M059J (cell line): ENCODE results near the gene NEB. TPM values are rescaled to one million over a fixed set of nuclear protein-coding genes. Genes with fewer than 3 reads are reported as not detected.
"Not testable (repeated sequence)": the region's sequence is repeated elsewhere in the genome, so short reads cannot be mapped to it uniquely, and the experiment has no call there.

Source experiments
- DNase-seq: peaks from one replicate; pipeline ENCODE4 v3.0.0-alpha.2; 2012; ENCODE audit warnings: low read depth
- total RNA-seq: library from RNA; depleted of rRNA; stranded (reverse); fragments of >200 nt; shearing (Covaris generic); gene quantifications from 2 replicates; pipeline ENCODE4 v1.2.3, GENCODE V29; 2014

The NEB gene
- total RNA-seq, 1 experiment from 2014 or later: not detected

DNA sequence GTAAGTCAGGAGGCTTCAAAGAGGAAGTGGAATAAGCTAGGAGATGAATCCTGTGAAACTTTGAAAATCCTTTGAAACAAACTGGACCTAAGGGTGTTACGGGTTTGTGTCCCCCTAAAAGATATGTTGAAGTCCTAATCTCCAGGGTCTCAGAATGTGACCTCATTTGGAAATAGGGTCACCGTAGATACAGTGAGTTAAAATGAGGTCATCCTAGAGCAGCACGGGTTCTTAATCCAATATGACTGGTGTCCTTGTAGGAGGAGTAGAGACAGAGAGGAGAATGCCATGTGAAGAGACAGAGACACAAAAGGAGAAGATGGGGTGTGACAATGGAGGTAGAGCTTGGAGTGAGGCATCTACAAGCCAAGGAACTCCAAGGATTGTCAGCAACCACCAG is 26.9 kb upstream of the NEB start:
- DNase-seq: no peak

DNA sequence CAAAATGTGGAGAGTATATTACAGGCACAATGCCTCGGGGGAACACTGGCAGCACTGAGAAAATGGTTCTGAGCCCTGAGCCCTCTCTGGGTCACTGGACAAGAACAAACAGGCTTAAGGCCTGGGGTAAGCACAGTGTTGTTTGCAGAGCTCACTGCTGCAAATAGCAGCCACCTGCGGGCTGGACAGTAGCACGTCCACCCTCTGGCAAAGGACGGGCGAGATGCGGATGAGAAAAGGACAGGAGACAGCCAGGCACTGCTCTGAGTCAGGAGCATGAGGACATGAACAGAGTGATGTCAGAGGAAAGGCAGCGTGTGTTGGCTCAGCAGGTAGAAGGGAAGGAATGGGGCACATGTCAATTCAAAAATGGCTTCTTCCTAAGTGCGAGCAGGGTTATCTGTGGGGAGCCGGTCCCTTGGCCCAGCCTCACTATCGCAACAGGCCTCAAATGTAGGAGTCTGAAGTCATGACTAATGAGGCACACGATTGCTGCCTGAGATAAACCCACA is 25.9 kb upstream of the NEB start:
- no peak for DNase-seq

DNA sequence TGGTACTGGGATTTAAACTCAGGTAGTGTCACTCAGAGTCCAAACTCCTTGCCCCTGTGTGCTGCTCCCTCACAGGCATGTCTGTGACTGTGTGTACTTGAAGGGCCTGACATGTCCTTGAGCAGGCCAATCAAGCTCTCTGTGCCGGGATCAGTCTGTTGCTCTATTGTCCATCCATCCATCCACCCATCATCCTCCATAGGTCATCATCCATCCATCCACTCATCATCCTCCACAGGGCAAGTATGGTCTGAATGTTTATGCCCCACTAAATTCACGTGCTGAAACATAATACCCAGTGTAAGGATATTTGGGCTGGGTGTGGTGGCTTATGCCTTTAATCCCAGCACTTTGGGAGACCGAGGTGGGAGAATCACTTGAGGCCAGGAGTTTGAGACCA is 24.5 kb upstream of the NEB start:
- DNase-seq: no peak

DNA sequence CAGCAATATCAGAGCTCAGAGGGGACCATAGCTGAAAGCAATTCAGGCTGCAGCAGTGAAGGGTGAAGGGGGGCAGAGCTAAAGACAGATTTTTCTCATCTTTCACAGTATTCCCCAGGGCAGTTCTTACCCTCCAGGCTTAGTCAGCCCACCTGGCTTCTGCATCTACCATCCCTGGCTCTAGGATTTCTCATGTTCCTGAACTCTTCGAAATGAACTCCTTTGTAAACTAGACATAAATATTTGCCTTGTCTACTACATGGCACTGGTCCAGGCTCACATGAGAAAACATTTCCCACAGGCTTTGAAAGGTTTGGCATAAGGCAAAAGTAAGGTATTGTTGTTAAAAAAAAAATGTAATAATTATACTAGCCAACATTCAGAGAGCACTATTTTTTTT is 23.6 kb upstream of the NEB start:
- DNase-seq: no peak

DNA sequence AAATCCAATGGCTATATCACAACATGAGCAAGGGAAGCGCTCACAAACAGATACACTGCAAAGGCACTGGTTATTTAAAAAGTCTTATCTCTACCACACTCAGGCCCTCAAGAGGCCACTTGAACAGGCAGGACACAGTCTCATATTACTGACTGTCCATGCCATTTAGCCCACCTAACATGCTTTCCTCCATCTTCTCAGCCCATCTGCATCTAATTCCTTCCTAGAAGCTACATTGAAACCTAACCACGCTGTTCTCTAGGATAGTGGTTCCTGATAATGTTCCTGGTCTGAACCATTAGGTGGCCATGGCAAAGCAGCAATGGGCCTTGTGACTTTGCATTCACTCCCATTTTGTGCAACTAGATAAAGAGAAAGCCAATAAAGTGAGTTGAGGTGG is 22.5 kb upstream of the NEB start:
- DNase-seq: no peak

DNA sequence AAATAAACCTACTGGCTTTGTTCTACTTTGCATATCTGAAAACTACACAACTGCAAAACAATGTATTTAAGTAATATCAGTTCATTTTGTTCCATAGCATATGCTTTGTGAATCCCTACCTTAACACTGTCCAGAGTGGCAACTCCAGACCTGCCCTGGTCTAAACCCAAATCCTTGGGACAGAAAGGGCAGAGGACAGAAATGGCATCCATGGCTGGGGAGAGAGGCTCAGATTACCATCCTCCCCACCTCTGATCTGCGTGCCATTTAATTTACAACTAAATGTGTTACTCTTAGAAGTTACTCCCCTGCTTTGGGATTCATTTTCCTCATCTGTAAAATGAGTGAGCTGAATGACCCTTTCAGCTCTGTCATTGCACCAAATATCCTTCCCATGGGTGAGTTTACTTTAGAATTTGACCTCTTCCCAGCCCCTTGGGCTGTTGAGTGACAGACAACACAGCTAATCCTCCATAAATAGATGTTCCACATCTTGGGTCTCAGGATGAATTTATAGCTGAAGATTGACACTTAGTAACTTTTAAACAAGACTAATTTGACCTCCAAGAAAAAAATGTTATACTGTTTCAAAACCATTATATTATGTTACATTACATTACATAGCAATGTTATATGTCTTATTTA is 20.1 kb upstream of the NEB start:
- DNase-seq: no peak

DNA sequence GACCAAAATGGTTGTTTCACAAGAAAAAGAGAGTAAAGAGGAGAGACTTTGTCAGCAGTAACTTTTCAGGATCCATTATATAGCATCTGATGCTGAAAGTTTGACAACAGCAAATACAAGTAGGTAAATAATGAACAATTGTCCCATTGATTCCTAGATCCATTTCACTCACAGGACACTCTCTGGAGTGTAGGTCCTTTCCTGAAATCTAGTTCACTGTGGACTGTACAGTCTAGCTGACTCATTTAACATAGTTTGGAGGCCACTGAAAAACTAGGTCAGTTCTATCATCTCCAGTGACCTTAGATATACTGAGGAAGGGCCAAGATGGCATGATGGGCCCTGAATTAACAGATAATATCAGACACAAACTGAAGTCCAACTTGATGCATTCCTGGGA is 19.3 kb upstream of the NEB start:
- DNase-seq: no peak

DNA sequence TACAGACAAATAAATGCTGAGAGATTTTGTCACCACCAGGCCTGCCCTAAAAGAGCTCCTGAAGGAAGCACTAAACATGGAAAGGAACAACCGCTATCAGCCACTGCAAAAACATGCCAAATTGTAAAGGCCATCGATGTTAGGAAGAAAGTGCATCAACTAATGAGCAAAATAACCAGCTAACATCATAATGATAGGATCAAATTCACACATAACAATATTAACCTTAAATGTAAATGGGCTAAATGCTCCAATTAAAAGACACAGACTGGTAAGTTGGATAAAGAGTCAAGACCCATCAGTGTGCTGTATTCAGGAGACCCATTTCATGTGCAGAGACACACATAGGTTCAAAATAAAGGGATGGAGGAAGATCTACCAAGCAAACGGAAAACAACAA is 11.0 kb upstream of the NEB start:
- DNase-seq: not testable (repeated sequence)

DNA sequence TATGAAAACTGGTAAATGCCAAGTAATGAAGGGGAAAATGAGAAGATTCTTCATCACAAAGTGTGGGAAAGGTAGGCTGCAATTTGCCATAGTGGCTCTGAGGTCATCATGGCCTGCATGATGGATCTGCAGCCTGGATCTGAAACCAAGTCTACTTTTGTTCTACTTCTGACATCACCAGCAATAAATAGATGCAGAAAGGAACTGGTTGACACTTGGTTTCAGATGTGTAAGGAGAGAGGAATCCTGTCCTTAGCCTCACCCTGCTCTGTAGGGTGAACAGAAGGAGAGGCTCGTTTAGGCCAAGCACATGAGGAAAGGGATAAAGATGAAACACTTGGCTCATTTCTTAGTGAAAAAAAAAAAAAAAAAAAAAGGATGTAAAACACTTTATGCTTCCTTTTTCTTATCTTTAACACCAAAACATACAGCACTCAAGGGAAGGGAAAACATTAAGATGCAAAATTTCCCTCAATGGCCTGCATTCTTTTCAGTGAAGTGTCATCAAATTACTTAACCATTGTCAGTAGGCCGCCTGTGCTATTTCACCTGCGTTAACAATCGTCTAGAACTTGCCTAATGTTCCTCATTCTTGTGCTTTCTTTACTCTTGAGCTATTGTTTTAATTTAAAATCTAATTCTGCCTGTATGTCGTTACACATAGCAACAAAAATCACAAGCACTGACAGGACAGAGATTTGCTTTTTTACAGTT is 3.9 kb downstream of the NEB start:
- no peak for DNase-seq

DNA sequence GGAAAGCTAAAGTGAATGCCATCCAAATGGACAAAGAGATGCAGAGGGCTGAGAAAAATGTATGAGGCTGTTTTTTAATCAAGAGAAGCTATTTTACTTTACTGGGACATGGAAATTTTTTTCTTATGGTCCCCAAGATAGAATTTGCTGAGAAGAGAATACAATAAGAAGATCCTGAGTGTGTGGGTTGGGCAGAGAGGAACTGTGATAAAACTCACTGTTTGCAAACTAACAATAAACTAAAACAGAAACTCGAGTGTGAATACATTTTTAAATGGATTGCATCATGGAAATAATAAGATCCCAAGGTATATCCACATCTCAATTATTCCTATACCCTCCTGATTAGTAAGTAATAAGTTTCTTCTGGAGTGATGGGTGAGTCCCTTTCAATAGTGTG is 4.4 kb downstream of the NEB start:
- no peak for DNase-seq

DNA sequence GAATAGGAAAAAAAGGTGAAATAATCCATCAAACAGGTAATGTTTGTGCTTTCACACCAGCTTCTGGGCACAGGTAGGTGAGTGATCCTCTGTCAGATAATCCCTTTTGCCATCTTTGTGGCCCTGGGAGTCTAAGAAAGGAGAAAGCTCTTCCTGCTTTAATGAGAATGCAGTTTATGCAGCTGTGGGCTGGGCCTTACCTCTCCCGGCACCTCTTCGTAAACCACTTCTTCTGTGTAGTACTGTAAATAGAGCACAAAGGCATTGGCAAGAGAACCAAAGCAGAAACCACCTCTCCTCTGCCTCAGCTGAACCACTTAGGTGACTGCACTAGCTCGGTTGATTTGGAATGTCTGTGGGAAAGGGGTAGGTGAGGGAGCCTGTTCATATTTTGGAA is 4.9 kb downstream of the NEB start:
- no peak for DNase-seq

DNA sequence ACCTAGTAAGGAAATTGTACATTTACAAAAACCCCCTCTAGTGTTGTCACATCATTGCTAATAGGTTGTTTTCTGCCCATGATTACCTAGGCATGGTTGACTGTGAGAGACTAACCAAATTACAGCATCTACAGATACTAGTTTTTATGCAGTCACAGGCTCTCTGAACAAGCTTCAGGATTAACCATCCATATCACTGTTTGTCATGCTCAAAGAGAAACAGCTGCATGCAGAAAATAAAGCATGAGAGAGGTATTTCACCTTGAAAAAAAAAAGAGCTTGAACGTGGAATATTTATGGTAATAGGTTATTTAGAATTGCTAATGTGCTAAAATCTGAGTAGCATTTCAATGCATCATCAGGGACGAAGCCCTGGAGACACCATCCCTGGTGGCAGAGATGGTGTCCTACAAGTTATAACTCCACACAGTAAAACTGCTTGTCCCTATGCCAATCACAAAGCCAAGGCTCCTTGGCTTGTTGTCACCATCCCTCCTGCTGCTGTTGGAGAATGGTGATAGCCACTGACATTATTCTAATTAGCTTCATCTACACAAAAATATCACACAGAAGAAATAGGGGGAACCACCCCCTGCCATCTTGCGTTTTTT is 5.4 kb downstream of the NEB start:
- DNase-seq: no peak

DNA sequence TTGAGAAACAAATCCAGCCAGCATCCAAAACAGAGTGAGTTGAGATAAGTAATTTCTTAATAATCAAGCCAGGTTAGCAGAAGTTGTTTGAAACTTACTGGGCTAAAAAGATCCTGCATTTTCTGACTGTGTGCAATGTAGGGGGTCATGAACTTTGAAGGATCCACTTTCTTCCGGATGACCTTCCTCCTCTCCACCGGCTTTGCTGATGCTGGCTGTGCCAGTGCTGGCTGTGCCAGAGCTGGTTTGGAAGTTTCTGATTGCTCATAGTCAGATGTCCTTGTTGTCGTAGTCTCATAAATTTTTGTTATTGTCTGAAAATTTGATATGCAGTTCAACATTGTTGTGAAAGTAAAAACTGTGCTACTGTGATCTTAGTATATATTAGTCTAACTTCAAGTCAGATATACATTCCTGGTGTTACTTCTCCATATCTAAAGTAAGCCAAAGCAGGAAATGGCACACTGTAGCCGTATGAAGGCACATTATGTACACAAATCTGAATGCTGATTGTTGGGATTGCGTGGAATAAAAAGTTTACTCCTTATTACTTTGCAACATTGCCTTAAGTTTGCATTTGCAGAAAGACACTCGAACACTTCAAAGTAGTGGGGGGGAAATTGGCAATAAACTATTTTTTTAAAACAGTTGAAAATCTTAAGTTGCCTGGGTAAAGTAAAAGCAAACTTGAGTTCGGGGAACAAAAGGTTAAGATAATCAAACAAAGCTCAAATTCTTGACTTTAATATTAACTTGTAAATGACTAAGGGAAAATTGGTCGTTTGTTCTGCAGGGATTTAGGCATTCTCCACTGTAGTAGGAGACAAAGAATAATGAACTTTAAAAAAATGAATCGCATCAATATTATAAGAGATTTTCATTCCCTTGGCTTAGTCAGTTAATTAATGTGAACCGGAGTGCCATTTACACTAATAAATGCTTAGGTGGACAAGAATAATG is 6.4 kb downstream of the NEB start:
- DNase-seq: no peak

DNA sequence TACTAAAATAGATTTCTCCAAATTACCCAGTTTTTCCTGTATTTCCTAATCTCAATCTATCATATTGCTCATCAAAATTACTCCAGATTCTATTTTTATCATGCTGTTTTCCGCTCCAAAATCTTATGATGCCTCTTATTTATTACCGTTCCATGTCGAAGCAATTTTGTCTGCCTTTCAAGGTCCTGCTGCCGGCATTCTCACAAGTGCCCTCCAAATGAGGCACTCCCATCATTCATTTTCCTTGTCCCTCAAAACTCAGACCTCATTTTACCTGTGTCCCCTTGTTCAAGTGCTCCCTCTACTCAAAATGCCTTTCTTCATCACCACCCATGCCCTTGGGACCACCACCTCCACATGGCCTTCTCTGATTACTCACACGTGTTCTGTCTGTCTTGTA is 13.1 kb downstream of the NEB start:
- DNase-seq: no peak

DNA sequence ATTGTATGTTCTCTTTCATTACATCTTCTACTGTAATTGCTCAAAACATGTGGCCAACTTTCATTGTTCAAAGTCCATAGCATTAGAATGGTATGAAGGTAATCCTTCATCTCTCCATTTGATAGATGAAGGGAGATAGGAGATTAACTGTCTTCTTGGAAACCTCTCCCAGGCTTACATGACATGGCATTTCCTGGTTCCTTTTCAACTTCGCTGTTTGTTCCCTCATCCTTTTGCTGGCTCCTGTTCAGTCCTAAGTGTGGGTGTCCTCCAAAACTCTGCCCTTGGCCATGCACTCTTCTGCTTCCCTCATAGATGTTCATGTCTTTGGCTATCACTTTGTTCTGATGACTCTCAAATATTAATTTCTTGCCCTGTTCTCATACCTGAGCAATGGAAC is 13.8 kb downstream of the NEB start:
- DNase-seq: no peak

DNA sequence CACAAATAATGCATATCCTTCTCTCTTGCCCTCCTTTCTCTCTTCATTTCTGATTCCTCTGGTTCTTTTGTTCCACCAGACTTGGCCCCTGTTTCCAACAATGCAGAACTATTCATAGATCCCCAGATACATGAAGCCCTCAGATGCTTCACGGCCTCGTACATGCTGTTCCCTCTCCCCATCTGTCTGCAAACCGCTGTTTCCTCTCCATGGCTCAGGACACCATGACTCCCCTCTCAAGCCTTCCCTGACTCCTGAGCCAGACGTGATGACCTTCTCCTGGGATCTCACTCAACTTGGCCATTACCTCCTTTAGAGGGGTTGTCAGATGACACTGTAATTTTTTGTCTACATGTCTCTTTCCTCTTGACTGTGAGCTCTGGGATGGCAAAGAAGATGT is 15.5 kb downstream of the NEB start:
- DNase-seq: no peak

DNA sequence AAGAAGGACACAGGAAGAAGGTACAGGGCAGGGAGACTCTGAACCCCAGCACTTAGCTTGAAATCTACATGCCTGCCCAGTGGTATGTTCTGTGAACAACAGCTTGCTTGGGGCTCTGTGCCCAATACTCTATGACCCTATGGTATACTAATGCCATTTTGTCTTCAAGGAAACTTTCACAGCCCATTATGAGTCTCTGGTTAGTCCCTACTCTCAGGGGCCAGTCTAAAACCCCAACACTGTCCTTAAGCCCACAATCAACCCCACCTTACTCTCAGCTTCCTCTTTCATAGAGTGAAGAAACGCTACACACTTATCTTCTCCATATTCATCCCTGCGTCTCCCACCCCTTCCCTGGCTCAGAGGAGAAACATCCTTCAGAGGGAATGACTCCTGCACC is 16.0 kb downstream of the NEB start:
- DNase-seq: no peak

DNA sequence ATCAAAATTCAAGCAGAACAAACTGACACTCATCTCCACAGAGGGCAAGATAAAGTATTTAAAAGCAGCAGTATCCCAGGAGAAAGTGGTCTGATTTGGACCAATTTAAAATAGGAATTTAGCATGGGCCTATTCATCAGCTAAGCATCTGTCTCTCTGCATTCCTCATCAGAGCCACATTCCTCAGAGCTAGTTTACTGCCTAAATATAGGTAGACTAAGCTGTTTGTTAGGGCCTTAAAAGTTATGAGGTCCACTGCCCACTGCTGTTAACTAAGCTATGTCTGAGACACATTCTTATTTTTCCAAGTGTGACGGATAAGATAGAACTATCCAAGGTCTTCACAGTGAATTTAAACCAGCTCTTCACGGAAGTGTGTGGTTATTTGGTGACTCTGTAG is 17.6 kb downstream of the NEB start:
- DNase-seq: peak; percentile 2

DNA sequence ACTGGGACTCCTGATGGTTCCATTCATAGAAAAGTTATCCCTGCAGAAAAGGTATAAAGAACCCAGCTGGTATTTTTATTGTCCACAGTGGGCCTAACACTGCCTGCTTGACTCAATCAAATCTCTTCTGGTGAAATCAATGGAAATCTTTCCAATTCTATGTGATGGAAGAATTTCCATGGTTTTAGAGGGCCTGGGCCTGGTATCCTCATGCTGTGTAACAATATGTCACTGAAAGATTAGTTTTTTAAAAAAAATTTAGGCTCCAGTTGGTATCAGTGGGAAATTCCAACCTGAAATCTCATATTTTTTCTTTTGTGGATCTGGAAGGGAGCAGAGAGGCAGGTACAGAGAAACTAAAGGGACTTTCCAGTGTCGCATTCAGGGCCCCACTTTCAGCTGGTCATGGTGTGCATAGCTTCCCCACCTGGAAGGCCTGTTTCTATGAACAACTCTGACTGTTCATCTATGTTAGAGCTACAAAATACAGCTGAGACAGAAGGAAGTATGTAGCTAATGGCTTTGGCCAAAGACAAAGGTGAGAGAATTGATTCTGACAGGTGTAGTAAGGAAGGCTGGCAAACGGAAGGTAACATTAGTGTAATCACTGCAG is 20.9 kb downstream of the NEB start:
- DNase-seq: no peak

DNA sequence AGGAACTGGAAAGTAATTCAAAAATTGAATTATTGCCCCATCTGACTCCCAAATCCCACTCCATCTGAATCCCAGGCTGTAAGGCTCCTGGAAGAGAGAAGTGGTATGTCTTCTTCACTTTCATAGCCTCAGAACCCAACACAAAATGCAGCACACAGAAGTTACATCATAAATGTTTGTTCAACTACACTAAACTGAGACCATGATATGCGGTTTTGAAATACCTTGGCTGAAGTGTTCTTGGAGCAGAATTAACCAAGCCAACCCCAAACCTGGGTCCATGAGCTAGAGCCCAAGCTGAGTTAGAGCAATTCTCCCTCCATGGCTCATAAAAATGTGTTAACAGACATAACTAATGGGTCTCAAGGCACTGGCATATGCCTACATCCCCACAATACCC is 23.3 kb downstream of the NEB start:
- DNase-seq: no peak

DNA sequence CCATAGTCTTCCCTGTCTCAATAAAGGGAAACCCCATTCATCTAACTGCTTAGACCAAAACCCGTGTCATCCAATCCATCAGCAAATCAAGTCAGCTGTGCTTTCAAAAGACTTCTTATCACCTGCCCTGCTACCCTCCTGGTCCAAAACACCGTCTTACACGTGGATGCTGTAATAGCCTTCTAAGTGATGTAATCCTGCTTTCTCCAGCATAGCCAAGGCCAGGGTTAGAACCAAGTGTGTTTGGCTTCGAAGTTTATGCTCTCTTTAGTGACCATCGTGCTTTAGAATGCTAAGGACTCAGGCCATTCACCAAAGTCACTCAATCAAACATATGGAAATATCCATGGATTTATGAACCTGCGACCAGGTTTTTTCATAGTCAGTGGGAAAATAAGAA is 25.5 kb downstream of the NEB start:
- no peak for DNase-seq

DNA sequence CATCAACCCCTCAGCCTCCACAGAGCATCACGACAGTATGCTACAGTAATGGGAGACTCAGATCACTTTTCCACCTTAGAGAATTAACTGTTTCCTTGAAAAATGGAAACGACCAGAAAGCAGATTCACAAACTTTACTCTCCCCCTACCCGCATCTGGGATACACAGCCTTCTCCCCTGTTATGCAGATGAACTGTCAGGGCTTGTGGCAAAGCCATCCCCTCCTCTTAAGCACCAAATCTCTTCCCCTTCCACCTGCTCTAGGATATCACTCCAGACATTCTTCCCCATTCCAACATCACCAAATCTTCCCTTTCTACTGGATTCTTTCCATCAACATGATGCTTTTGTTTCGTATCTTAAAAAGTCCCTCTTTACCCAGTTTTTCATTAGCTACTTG is 26.4 kb downstream of the NEB start:
- DNase-seq: no peak
